ENCODE data around the gene UNC5B.

UNC5B gene

GRCh38 chr10:71212318-71213126, at the start of gene UNC5B:
UNC5B (plus strand) TSS chr10:71212570; CDS start chr10:71212986, 416 bp downstream.
- peak; percentile 92 for DNase-seq (ENCODE audit: low read depth)
- TF ChIP-seq CTCF (IDR thresholded peaks at IDR 0.05; ENCODE audit: insufficient read depth, low read depth, low read length, missing control alignments) = no peak
- H3K4me3 ChIP-seq (ENCODE audit: low read length) = peak within 1 kb of the TSS; percentile 87

GRCh38 chr10:71173466-71173865, 38.9 kb upstream of the UNC5B start:
- no peak overlapping the region for H3K4me3 ChIP-seq (ENCODE audit: low read length)
- no peak for DNase-seq (ENCODE audit: low read depth)
- TF ChIP-seq CTCF (IDR thresholded peaks at IDR 0.05; ENCODE audit: insufficient read depth, low read depth, low read length, missing control alignments) = no peak

DNA sequence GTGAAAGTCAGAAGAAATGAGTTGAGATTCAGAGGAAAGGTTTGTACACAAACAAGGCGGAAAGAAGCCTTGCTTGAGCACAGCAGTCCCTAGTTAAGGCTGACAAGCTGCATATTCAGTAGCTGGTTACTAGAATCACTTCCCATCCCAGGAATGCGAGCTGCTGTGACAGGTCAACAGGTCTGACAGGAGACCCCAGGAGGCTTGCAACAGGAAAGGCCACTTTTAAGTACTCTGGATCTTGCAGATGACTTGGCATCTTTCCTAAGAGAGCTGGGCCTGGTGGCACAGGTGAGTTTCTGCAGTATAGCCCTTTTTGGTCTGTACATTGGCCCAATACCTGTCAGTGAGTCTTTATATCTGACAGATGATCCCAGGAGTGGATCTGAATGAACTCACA, 35.7 kb upstream of the UNC5B start:
- TF ChIP-seq CTCF (IDR thresholded peaks at IDR 0.05; ENCODE audit: insufficient read depth, low read depth, low read length, missing control alignments) = no peak
- DNase-seq (ENCODE audit: low read depth) = no peak
- H3K4me3 ChIP-seq (ENCODE audit: low read length) = no peak overlapping the region

- no peak overlapping the region for H3K4me3 ChIP-seq (ENCODE audit: low read length)
- TF ChIP-seq CTCF (IDR thresholded peaks at IDR 0.05; ENCODE audit: insufficient read depth, low read depth, low read length, missing control alignments) = no peak
- no peak for DNase-seq (ENCODE audit: low read depth)
These were observed 34.6 kb upstream of the UNC5B start for GRCh38 chr10:71177651-71178199.

DNA sequence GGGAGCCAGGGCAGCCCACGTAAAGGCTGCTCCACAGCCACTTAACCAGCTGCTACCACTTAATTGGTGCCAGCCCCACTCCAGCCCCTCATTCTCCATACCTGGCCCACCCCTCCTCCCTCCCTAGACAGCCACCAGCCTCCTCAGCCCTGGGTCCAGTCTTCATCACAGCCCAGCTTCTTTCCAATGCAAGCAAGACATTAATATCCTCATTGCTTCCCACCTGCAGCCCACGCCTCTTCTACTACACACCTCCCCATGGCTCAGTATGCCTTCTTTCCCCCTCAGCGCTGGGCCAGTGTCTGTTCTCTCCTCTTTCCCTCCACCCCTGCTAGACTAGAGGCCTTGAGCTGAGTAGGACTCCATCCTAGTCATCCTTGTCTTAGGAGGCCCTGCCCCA, 33.5 kb upstream of the UNC5B start:
- no peak overlapping the region for H3K4me3 ChIP-seq (ENCODE audit: low read length)
- no peak for DNase-seq (ENCODE audit: low read depth)
- no peak for TF ChIP-seq CTCF (IDR thresholded peaks at IDR 0.05; ENCODE audit: insufficient read depth, low read depth, low read length, missing control alignments)

- H3K4me3 ChIP-seq (ENCODE audit: low read length) = no peak overlapping the region
- no peak for DNase-seq (ENCODE audit: low read depth)
- TF ChIP-seq CTCF (IDR thresholded peaks at IDR 0.05; ENCODE audit: insufficient read depth, low read depth, low read length, missing control alignments) = no peak
These were observed 33.0 kb upstream of the UNC5B start for GRCh38 chr10:71179382-71179781.
